Epithelial cell of esophagus (primary cell): ENCODE data around the gene AIDA.

Experiments used
- DNase-seq: peaks from one replicate; pipeline ENCODE4 v3.0.0; 2010; ENCODE audit warnings: low read depth
- H3K4me3 ChIP-seq: 2 replicates; pipeline ENCODE4 v1.5.1; 2011; ENCODE audit warnings: mild to moderate bottlenecking, low read length, control low read depth
- TF ChIP-seq, protein P1 (sequence below): IDR thresholded peaks from 2 replicates; pipeline ENCODE4 v1.5.1; 2011; ENCODE audit warnings: low read depth, mild to moderate bottlenecking, low read length, control low read depth, inconsistent platforms; ENCODE audit not compliant: insufficient read depth; ENCODE audit errors: missing control alignments

The AIDA gene

DNA sequence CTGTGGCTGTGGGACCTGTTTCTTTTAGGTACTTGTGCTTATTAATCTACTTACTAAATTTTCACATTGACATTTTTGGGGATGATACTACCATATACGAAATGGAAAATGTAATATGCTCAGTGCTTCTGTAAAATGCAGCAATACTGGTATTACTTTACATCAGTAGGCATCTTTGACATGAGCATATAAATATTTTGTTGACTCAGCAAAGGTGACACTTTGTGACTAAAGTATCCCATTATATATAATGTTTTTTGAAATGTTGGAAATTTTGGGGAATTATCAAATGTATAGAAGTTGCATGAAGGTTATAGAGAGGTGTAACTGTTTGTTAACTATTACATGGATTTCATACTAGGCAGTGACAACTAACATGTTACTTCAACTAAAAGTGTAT lies 22.4 kb upstream of the AIDA start:
- TF ChIP-seq, protein P1, sequence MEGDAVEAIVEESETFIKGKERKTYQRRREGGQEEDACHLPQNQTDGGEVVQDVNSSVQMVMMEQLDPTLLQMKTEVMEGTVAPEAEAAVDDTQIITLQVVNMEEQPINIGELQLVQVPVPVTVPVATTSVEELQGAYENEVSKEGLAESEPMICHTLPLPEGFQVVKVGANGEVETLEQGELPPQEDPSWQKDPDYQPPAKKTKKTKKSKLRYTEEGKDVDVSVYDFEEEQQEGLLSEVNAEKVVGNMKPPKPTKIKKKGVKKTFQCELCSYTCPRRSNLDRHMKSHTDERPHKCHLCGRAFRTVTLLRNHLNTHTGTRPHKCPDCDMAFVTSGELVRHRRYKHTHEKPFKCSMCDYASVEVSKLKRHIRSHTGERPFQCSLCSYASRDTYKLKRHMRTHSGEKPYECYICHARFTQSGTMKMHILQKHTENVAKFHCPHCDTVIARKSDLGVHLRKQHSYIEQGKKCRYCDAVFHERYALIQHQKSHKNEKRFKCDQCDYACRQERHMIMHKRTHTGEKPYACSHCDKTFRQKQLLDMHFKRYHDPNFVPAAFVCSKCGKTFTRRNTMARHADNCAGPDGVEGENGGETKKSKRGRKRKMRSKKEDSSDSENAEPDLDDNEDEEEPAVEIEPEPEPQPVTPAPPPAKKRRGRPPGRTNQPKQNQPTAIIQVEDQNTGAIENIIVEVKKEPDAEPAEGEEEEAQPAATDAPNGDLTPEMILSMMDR = no peak
- DNase-seq = no peak
- no peak overlapping the region for H3K4me3 ChIP-seq

DNA sequence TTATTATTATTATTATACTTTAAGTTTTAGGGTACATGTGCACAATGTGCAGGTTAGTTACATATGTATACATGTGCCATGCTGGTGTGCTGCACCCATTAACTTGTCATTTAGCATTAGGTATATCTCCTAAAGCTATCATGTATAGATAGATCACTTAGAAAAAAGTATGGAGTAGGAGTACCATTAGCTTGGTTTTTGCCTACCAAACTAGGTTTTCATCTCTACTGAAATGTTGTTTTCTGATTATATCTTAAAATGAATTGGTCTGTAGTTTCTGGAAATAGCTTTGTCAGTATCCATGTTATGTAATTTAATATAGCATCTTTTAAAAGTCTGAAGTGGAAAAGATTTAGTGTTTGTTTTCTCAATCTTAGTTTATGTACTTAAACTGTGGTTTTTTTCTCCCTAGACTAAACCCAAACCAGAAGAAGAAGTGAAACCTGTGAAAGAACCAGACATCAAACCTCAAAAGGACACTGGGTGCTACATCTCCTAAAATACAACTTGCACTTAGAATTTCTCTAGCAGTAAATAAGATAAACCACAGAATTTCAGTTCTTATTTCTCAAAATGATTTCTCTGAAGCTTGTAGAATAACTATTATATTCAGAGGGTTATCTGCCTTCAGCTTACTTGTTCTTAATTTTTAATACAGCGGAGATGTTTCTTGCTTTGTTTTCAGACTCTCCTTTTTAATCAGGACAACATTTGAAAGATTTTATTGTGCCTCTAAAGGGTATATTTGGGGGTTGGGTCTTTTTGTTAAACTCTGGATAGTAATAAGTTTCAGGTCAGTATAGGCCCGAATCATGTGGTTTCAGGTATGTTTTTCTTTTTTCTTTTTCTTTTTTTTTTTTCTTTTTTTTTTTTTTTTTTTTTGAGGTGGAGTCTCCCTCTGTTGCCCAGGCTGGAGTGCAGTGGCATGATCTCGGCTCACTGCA lies 20.2 kb upstream of the AIDA start:
- H3K4me3 ChIP-seq = no peak overlapping the region
- no peak for DNase-seq
- TF ChIP-seq, protein P1 = no peak

DNA sequence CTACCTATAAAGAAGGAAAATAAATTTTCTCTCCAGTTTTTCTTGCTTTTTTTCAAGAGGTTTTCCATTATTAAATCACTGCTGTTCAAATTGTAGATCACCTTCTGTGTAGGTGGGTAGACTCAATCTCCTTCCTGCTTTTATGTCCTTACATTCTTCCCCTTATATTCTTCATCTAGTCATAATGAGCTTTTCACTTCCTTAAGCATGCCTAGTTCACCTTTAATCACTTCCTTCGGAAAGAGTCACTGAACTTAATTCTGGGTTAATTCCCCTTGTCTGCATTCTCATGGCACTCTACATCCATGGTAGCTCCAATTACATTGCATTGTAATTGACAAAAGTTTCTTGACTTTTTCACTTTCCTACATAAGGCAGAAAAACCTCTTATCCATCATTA lies 18.6 kb upstream of the AIDA start:
- H3K4me3 ChIP-seq = no peak overlapping the region
- TF ChIP-seq, protein P1 = no peak
- DNase-seq = no peak

DNA sequence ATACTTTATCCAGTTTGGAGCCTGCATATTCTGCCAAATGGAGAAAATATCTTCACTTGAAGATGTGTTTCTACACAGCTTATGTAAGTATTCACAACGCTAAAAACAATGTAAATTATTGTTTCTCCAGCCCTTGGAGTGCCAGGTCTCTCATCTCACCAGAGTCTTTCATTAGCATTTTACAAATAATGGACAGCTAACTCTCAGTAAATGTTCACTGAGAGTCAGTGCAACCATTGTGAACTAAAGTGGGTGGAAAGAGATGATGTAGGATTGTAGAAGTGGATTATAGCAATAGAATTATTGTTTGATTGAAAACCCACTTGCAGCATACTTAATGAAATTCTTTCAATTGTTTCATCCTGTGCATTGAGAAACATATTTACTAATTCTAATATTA lies 16.5 kb upstream of the AIDA start:
- TF ChIP-seq, protein P1 = no peak
- no peak overlapping the region for H3K4me3 ChIP-seq
- no peak for DNase-seq

DNA sequence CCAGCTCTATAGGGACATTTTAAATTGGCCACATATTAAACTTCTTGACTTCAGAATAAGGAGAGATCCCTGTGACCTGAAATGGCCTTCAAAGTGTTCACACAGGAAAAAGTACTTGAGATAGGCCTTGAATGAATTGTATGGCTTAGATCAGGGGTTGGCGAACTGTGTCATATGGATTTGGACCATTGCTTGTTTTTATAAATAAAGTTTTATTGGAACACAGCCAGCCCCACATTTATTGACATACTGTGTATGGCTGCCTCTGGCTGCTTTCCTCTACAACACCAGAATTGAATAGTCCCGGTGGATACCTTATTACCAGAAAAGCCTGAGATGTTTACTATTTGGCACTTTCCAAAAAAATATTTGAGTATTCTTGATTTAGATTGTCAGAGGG lies 4.1 kb upstream of the AIDA start:
- TF ChIP-seq, protein P1 = no peak
- DNase-seq = no peak
- H3K4me3 ChIP-seq = no peak overlapping the region

DNA sequence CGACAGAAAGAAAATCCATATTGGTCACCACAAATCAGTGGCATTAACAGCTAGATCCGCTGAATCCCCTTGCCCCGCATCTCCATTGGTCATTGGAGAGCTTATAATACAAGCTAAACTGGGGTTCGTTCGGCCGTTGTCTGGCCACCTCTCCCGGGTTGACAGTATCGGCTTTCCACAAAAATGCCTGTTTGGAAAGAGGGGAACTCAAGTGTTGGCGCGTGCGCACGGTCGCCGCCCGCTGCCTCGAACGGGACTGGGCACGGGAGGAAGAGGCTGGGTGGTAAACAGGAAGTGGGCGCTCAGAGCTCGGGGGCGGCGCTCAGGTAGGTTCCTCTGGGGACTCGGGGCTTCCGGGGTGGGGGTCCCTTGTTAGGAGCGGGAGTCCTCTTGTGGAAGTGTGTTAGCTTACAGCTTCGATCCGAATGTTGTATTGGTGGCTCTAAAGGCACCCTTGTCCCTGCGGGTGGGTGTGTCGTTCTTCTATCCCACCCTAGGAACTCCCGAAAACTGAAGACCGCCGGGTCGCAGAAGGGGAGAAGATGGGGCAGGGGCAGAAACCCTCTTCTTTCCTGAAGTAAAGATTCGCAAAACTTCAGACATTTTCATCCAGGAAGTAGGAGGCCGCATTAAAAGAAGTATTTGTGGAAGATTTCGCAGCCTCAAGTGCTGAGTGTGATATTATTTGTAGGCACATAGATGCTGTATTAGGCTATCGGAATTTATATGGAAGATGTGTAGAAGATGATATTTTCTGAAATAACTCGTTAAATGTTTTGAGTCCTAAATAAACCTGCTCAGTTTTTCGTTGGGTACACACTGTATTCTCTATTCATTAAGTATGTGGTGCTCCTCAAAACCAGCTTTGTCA lies 1.0 kb upstream of the AIDA start:
- TF ChIP-seq, protein P1 = no peak
- peak; percentile 97 for DNase-seq
- H3K4me3 ChIP-seq = peak overlapping the region; percentile 95
